ENCODE measurements around the gene S100A13. TPM values are rescaled to one million over a fixed set of nuclear protein-coding genes. Genes with fewer than 3 reads are reported as not detected.

S100A13 gene
- total RNA-seq, 2 experiments from 2014 or later = 8.1 to 9.4 TPM

- POLR2A ChIA-PET = interaction anchor here (1.0 to 1.2 kb wide), 3 partner anchors 9 to 30 kb away, joined by 3 read pairs; no protein-coding TSS in a partner anchor
Measured at GRCh38 chr1:153602749-153603148, 24.6 kb downstream of the S100A13 start.

GRCh38 chr1:153599847-153600246 is 27.5 kb downstream of the S100A13 start:
- Mint-ChIP-seq H3K27me3 (no peaks in the 10 kb centered on the region), H3K27ac (no peak overlapping the region), H3K4me3 (no peak overlapping the region), H3K36me3 (ENCODE audit: low read depth) (no peaks in the 10 kb centered on the region), H3K9me3 (no peaks in the 10 kb centered on the region), H3K4me1 (ENCODE audit: low read depth) (peaks cover 18% of the 10 kb centered on the region)
- POLR2A ChIA-PET = no interaction called here
- intact Hi-C loops (cut with micrococcal nuclease) = no loop called here
- no peak for DNase-seq
- TF ChIP-seq CTCF (IDR thresholded peaks at IDR 0.05) = no peak
- no peak for ATAC-seq
- CTCF ChIA-PET = interaction anchor here (1.1 to 1.9 kb wide), 2 partner anchors 19 to 89 kb away, joined by 3 to 6 read pairs; no protein-coding TSS in a partner anchor

More at GRCh38 chr1:153602749-153603148, 24.6 kb downstream of the S100A13 start:
- no peak for ATAC-seq
- Mint-ChIP-seq H3K27ac (no peak overlapping the region), H3K4me1 (ENCODE audit: low read depth) (peaks cover 11% of the 10 kb centered on the region), H3K27me3 (no peaks in the 10 kb centered on the region), H3K9me3 (no peaks in the 10 kb centered on the region), H3K4me3 (no peak overlapping the region), H3K36me3 (ENCODE audit: low read depth) (no peaks in the 10 kb centered on the region)
- intact Hi-C loops (cut with micrococcal nuclease) = no loop called here
- CTCF ChIA-PET = interaction anchor here (1.7 to 5.9 kb wide), 2 partner anchors 14 to 92 kb away, joined by 7 to 29 read pairs; partner anchors contain the start of gene S100A14
- DNase-seq = no peak
- TF ChIP-seq CTCF (IDR thresholded peaks at IDR 0.05) = no peak

GRCh38 chr1:153598309-153599172 is 28.8 kb downstream of the S100A13 start:
- no peaks in the 10 kb centered on the region for H3K9me3 Mint-ChIP-seq
- ChIA-PET CTCF (interaction anchor here (0.9 to 1.9 kb wide), 7 partner anchors 16 to 88 kb away, joined by 3 to 7 read pairs (median 4); partner anchors contain the start of genes CHTOP and S100A13), POLR2A (interaction anchor here (1.5 kb wide), 1 partner anchor 22 kb away, joined by 3 read pairs; no protein-coding TSS in a partner anchor)
- H3K4me1 Mint-ChIP-seq (ENCODE audit: low read depth) = peaks cover 18% of the 10 kb centered on the region
- no peaks in the 10 kb centered on the region for H3K27me3 Mint-ChIP-seq
- no peaks in the 10 kb centered on the region for H3K36me3 Mint-ChIP-seq (ENCODE audit: low read depth)
- DNase-seq = peak; percentile 48
- no peak for TF ChIP-seq CTCF (IDR thresholded peaks at IDR 0.05)
- intact Hi-C loops (cut with micrococcal nuclease) = no loop called here
- no peak overlapping the region for H3K4me3 Mint-ChIP-seq
- H3K27ac Mint-ChIP-seq = peak overlapping the region; percentile 71
- ATAC-seq = peak; percentile 92

- DNase-seq (peak; percentile 45), ATAC-seq (peak; percentile 85)
- no peaks in the 10 kb centered on the region for H3K36me3 Mint-ChIP-seq (ENCODE audit: low read depth)
- POLR2A ChIA-PET = no interaction called here
- no peaks in the 10 kb centered on the region for H3K27me3 Mint-ChIP-seq
- intact Hi-C loops (cut with micrococcal nuclease) = no loop called here
- CTCF ChIA-PET = interaction anchor here (1.2 to 3.0 kb wide), 6 partner anchors 17 to 86 kb away, joined by 3 to 12 read pairs (median 4); no protein-coding TSS in a partner anchor
- H3K4me1 Mint-ChIP-seq (ENCODE audit: low read depth) = peaks cover 16% of the 10 kb centered on the region
- no peak overlapping the region for H3K27ac Mint-ChIP-seq
- TF ChIP-seq CTCF (IDR thresholded peaks at IDR 0.05) = no peak
- H3K4me3 Mint-ChIP-seq = no peak overlapping the region
- no peaks in the 10 kb centered on the region for H3K9me3 Mint-ChIP-seq
Measured at GRCh38 chr1:153597206-153597605, 30.1 kb downstream of the S100A13 start.

- DNase-seq (no peak), ATAC-seq (no peak)
- no peaks in the 10 kb centered on the region for H3K9me3 Mint-ChIP-seq
- no peak overlapping the region for H3K4me3 Mint-ChIP-seq
- peaks cover 7% of the 10 kb centered on the region for H3K4me1 Mint-ChIP-seq (ENCODE audit: low read depth)
- H3K36me3 Mint-ChIP-seq (ENCODE audit: low read depth) = no peaks in the 10 kb centered on the region
- no peak for TF ChIP-seq CTCF (IDR thresholded peaks at IDR 0.05)
- ChIA-PET POLR2A (no interaction called here), CTCF (interaction anchor here (1.0 to 2.4 kb wide), 5 partner anchors 12 to 82 kb away, joined by 3 to 11 read pairs (median 5); no protein-coding TSS in a partner anchor)
- intact Hi-C loops (cut with micrococcal nuclease) = no loop called here
- no peaks in the 10 kb centered on the region for H3K27me3 Mint-ChIP-seq
- H3K27ac Mint-ChIP-seq = no peak overlapping the region
Measured at GRCh38 chr1:153592748-153593147, 34.6 kb downstream of the S100A13 start.
